Measurements from ENCODE around the gene PTPRN2.

DNA sequence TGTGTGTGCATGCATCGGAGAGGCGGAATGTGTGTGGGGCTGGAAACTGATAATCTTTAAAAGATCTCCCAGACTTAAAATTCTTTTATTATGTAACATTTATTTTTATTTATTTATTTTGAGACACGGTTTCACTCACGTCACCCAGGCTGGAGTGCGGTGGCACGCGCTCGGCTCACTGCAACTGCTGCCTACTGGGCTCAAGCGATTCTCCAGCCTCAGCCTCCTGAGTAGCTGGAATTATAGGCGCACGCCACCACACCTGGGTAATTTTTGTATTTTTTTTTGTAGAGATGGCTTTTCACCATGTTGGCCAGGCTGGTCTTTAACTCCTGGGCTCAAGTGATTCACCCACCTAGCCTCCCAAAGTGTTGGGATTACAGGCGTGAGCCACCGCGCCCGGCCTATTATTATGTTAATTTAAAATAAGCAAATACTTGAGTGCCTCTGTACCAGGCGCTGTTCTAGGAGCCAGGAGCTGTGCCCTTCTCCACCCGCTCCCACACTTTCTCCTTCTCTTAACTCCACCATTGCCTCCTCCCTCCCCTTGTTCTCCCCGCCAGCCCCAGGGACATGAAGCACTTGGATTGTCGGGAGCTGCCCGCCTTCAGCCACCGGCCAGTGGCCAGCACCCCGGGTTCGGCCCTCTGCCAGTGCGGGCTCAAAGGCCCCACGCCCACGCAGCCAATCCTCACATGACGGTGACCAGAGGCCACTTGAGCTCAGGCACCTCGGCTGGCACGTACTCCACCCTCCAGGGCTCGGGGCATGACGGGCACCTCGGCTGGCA lies 1087.3 kb downstream of the PTPRN2 start:
- no peak for TF ChIP-seq CTCF (IDR thresholded peaks at IDR 0.05)
- no peak for TF ChIP-seq POLR2A (IDR thresholded peaks at IDR 0.05)
